ENCODE measurements around the gene DMD.

The DMD gene

DNA sequence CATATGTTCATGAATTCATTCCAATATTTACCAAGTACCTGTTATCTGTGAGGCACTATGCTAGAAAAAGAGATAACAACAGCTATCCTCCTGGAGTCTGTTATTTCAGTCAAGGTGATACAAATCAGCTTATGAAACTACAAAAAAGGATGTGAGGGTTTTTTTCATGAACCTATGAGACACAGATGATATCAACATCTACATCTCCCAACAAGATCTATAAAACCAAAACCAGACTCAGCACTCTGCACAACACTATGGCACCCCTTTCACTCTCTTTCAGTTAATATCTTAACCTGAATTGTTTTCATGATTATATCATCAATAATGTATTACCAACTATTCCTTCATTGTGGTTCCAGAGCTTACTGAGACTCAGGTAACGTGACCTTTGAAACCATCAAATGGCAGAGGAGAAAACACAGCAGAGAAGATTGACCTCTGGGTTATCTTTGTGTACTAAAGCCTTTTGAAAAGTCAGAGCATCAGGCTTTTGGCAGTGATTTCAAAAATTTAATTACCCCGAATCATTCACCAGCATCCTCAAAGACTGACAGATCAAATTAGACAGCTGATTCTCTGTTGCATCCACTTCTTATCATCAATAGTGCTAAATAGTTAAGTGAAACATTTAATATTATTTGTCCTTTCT, 1894.9 kb downstream of the DMD start:
- no peak for DNase-seq

DNA sequence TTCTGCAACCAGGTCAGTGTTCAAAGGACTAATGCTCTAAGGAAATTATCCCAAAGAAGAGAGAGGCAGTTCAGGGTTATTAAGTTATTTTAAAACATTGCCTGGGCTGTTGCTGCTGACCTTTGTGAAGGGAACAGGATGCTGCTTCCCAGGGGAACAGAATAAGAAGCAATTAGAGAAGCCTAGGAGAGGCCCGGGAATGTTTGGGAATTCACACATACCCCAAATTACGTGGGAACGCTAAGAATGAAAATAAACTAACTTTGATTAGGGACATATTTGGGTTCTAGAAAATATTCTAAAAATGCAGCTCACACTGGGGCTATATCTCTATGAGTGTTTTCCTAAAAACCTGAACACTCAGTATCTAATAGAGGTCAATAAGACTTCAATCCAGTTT, 1896.4 kb downstream of the DMD start:
- DNase-seq: no peak

DNA sequence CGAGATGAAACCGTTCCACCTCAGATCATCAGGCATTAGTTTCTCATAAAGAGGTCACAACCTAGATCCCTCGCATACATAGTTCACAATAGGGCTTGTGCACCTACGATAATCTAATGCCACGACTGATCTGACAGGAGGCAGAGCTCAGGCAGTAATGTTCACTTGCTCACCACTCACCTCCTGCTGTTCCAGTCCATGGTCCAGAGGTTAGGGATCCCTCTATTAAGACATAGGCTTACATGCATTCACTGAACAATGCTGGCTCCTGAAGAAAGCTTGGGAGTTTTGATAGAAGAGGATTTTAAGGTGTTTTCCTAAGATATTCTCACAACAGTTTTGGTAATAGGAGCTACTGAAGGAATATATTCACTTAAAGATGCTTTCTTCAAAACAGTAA, 1903.4 kb downstream of the DMD start:
- DNase-seq: no peak

DNA sequence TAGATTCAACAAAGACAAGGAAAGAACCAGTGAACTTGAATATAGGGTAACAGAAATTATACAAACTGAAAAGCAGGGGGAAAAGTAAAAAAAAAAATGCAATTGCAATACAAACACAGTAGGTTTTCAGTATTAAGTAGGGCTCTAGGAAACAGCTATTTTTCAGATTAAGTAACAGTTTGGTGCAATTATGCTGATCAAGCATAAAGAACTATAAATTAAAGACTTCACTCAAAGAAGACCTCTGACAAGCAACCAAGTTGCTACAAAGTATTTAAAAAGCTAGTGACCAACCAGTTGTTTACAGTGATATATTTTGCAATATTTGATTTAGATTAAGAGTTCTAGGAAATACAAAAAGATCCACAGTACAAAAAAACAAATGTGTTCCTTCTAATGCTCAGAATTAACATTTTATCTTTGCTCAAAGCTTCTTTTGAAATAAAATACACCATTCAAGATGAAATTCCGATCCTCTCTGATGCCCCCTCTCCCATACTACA, 1908.7 kb downstream of the DMD start:
- DNase-seq: no peak

DNA sequence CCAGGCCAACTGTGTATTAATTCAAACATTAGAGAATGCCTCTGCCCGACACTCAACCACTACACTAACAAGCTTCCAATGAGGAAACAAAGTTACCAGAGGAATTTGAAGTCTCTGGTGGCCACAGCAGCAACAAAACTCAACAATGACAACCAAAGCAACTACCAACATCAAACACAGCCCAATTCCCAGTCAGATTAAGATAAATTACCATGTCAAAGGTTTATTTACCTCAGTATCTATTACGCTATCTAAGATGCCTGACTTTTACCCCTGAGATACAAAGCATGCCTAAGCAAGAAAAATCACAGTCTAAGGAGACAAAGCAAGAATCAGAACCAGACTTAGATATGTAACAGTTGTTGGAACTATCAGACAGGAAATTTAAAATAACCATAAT, 1909.4 kb downstream of the DMD start:
- DNase-seq: no peak

DNA sequence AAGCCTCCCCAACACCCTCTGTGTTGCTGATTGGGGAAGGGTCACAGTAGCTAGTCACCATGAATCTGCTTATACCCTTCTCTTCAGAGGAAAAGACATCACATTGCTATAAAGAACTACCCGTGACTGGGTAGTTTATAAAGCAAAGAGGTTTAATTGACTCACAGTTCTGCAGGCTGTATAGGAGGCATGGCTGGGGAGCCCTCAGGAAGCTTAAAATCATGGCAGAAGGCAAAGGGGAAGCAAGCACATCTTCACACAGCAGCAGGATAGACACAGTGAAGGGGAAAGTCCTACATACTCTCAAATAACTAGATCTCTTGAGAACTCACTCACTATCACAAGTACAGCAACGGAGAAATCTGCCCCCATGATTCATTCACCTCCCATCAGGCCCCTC, 1910.1 kb downstream of the DMD start:
- DNase-seq: no peak

DNA sequence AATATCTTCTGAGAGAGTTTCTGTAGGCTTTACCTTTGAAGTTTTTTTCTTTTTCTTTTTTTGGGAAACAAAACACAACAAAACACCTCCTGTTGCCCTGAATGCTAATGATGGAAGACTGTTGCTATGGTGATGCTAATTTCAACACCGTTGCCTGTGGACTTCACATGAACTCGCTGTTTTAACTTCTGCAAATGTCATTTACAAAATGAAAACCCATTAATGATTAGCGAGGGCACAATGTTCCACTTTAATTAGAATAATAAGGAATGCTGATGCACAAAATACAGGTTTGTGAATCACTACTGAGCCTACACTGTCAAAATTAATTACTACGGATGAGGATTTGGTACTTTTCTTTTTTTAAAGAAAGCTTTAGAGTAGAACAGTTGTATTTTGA, 1912.4 kb downstream of the DMD start:
- no peak for DNase-seq

DNA sequence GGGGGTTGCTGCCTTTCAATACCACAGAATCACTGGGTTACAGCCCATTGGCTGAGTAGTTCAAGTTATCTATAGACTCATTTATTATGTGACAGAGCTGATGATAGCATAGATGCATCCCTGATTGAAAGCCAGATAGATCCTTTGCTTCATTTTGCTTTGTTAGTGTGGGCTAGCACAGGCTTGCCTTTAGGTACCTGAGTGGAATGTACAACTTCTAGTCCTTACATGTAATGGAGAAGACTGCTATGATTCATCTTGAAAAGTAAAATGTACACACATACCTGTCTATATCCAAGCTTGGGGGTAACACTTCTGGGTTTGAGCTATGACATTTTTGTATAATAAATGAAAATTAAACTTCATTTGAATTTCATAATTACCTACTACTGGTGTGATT, 1913.5 kb downstream of the DMD start:
- DNase-seq: no peak

DNA sequence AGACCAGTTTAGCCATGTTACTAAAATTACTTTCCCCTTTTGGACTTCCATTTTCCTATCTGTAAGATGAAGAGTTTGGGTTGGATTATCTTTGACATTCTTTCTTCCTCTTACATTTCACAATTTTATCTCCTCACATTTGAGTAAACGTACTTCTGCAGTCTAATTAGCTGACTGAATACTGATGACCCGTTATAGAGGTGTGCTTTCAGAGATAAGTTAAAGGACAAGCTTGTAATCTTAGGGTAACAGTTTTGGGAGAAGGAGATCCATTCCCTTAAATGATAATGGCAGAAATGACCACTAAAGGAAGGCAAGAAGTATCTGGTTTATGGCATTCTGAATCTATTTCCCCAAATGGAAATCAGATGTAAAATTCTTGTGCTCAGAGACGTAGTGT, 1916.9 kb downstream of the DMD start:
- no peak for DNase-seq

DNA sequence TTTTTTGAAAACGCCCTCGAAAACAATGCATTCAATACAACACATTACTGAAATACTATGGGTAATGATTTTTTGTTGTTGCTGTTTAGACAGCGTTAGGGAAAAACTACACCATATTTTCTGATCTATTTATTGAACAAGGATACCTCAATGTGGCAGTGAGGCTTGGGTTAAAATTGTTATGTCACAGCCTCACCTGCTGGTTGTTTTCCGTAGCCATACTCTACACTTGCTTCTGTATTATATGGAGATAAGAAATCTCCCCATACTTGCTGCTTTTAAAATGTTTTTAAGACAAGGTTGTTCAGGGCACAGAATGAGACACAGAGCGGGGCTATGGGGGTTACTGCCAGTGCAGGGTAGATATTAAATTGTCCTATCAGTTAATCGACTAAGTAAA, 1917.9 kb downstream of the DMD start:
- DNase-seq: no peak

DNA sequence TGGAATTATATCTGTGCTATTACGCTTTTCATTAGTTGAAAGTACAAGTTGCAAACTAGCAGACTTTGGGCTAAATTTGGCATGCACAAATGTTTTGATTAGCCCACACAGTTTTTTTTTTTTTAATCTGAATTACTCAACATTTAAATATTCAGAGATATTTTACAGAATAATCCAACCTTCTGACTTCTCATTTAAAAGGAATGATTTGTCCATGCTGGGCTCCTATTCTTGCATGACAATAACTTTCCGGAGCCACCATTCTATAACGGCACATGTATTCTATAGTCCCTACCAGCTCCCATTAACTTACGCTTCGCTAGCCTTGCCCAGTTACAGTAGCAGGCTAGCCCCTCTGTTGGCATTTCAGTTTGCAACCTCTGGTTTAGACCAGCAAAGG, 1920.2 kb downstream of the DMD start:
- no peak for DNase-seq

DNA sequence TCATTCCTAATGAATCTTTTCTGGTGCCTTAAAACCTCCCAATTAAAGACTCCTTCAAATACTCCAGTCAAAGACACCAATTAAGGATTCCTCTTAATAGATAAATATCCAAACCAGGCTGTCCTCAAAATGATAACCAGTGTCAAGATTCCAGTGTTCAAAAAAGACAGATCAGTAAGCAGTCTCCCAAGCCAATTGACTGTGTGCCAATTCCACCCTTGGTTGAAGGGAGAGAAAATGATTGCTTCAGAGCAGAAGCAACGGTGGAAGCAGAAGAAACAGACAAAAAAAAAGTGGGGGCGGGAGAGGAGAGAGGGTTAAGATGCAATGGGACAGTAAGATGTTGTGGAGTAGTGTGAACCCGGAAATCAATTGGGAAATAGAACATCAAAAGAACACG, 1923.5 kb downstream of the DMD start:
- DNase-seq: no peak

DNA sequence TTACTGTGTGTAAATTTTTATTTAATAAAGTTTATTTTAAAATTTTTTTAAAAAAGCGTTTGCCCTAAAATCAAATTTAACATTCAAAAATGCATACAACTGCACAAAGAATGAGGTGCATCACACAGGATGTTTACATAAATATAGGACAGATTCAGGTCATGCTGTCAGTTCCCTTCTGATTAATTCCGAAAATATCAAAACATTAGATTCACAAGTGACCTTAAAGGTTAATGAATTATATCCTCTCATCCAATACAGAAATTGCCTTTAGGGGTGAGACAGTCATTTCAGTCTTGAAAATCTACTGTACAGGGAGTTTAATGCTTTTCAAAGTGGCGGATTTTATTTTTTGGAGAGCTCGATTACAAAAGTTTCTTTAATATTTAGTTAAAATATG, 1930.8 kb downstream of the DMD start:
- no peak for DNase-seq

DNA sequence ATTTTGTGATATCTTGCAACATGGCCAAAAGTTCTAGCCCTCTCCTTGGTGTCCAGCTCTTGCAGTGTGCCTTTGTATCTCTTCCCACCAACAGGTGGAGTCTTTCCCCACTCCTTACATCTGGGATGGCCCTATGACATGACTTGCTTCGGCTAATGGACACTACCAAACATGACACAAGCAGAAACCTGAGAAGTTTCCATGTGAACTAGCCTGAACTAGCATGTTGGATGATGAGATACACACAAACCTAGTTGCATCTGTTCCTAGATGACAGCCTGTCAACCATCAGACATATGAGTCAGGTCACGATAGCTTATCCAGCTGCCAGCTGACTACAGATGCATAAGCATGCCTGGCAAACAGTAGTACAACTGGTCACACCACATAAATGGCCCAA, 1932.0 kb downstream of the DMD start:
- no peak for DNase-seq

DNA sequence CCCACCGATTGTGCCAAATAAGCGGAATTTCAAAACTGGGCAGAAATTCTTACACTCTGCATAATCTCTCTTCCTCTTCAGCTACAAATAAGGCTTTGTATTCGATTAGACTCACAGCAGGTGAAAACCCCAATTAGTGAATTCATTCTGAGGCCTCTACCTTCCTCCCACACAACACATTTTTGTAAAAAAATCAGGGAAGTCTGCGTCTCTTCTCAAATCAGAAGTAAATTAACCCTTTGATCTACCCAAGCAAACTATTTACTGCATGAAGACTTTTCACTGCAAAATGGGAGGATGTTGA, 1938.9 kb downstream of the DMD start:
- DNase-seq: no peak

DNA sequence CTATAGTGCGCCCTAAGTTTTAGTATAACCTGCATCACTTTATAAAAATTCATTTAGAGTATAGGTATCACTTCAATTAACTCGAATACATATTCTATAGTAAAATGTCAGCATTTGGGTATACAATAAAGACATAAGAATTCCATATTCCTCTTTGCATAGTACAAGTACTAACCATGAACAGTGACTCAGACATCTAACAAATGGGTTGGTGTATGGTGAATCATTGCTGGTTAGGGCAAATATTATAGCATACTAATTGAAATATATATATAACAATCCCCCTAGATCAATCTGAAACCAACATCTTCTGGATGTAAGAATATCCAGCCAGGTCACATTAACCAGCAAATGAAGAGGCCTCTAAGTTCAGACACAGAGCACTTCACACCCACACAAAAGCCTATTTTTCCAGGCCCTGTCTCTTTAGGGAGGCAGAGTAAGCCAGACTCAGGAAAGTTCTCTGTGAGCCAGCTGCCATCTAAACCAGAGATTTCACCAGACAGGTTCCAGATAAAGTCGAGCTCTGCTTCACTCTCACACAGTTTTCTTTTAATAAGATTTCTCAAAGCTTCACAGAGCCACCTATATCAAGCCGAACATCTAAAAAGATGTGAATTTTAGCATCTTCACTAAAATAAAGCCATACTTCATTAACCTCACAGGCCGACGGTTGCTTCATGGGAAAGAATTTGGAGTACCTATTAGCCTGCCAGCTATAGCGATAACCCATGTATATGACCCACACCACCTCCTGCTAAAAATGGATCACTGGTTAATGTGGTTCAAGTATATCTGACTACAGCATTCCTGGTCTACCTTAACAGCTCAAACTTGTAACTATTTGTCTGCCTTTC, 1939.5 kb downstream of the DMD start:
- no peak for DNase-seq

DNA sequence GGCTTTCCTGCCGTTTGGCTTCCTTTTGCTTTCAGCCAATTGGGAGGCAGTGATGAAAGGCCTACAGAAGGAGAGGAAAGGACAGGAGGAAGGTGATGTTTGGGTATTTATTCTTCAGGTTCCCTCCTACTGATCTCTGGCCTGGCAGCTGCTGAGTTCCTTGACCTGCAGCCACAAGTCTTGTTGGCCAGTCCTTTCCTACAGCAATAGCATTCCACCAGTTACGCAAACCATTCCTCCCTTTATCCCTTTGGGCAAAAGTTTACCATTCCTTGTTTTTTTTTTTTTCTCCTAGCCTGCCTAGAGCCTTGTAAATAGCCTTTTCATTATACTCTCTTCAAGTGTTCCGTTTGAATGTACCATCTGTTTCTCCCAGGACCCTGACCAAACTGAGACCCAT, 1941.4 kb downstream of the DMD start:
- no peak for DNase-seq

DNA sequence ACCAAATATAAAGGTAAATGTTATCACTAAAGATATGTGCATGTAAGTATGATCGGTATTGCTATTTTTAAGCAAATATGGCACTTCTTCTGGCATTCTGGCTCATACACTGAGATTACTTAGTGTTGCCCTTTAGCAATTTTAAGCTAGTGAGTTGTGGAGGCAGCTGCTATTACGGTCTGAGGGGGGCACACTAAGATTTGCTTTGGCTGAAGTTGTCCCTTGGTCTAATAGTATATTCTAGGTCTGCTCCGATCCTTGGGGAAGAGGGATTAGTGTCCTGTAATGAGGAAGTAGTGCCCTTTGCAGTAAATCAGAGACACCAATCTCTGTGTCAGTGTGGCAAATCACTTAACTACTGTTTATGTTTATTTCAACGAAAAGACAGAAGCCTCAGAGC, 1943.0 kb downstream of the DMD start:
- DNase-seq: no peak

DNA sequence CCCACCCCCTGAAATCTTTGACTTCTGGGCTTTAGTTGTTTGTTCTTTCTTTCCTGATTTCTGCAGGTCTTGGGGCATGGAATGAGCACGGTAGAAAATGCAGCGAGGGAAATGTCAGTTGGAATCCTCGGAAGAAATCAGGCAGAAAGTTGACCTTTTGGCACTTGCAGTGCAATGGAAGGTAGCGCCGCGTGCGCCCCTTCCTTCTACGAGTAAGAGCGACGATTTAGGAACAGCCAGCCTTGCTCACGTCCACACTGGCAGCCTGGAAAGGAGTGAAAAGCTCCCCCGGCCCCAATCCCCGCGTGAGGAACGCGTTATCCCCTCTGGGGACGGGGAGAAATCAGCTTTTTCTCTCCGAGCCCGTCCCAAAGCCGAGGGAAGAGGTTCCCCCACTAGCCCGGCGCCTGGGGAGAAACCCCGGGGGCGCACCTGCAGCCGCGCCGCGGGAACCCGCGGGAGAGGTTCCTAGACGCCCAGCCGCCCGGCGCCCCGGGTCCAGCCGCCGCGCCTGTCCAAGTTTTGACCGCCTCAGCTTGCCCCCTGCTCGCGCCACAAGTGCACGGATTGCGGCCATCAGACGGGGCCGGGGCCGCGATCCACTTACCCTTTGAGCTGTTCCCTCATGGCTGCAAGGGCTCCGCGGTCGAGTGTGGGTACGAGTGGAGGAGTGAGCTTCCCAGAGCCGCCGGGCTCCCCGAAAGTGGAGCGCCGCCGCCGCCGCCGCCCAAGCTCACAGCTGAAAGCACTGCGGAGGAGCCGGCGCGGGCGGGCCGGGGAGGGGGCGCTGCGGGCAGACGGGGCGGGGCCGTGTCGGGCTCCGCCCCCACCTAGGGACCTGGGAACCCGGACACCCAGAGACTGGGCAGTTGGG, 1944.9 kb downstream of the DMD start:
- peak in 1 of 2 donors; percentile 18 for DNase-seq

DNA sequence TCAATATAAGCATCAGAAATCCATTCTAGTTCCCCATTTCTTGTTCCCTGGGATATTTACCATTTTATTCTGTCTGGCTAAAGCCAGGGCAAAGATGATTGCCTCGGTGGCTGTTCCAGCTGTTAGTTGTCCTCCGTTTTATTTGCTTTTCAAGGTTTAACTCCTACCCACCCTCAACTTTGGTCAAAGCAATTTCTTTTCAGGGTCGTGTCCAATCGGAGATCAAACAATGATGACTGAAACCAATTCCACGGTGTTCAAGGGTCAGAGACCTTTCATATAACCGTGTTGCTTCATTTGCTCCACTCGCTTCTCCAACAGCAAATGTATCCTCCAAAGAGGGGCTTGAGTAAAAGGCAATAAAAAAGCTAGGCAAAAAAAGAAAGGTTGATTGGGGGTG, 1946.0 kb downstream of the DMD start:
- DNase-seq: no peak

DNA sequence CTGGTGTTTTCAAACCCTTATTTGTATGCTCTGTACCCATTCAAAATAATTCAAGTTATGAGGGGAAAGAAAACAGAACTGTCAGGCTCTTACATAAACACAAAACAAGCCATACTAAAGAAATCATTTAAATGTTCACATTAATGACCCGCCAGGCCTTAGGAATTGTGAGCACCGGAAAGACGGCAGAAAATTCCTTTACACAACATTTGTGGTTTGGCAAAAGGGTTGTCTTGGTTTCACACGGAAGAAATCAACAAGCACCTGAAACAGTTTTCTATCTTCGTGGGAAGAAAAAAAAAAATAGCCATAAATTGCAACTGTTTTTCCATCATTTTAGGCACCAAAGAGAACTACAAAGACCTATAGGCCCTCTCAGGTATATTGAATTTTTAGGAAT, 1951.0 kb downstream of the DMD start:
- DNase-seq: no peak

DNA sequence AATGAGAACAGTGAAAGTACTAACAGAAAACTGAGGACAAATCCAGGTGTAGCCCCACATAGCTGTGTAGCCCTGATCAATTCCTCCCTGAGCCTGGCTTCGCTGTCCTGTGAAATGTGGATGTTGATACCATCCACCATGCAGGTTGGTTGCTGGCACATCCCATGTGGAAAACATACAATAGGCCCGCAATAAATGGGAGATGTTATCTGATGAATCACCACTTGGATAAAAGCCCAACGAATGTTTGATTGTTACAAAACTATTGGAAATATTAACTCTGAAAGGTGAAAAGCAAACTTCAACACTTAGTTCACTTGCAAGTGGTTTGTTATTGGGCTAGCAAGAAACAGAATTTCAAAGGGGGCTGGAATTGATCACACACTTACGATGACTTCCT, 1953.2 kb downstream of the DMD start:
- DNase-seq: no peak

DNA sequence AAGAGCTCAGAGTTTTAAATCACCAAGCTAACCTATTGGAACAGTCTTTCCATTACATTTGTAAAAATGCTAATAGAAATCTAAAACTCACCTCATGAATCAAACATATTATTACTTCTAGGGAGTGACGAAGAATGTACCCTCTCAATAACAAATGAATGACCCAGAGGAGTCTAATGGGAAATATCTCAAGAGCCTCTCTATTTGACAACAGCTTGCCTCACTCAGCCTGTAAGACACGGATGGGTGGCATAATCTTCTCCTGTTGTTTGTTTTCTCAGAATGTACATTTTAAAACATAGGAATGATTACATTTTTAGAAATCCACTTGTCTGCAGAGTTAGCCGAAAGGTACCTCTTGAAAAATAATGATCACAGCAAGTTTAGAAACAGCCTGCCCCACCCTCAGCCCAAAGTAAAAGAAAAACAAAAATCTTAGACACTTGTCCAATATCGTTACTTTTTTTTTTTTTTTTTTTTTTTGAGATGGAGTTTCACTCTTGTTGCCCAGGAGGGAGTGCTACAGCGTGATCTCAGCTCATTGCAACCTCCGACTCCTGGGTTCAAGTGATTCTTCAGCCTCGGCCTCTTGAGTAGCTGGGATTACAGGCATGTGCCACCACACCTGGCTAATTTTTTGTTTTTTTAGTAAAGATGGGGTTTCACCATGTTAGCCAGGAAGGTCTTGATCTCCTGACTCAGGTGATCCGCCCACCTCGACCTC, 1955.9 kb downstream of the DMD start:
- DNase-seq: no peak

Measured in CD4-positive, alpha-beta T cell treated with Interleukin-4 for 1 hour (primary cell).